Erythroblast (primary cell): ENCODE results near the gene AGBL4.

Experiments
- GATA1 ChIP-seq: IDR thresholded peaks from 2 replicates; pipeline ENCODE4 v1.6.1; 2011; ENCODE audit warnings: low read depth, mild to moderate bottlenecking, control low read depth, low read length, moderate library complexity
- POLR2A ChIP-seq: IDR thresholded peaks from 2 replicates; pipeline ENCODE4 v1.6.1; 2011; ENCODE audit warnings: mild to moderate bottlenecking, low read length

GRCh38 chr1:49351768-49352167, 672.0 kb downstream of the AGBL4 start:
- TF ChIP-seq POLR2A (no peak), GATA1 (no peak)
